Osteocyte (in vitro differentiated cells): ENCODE measurements around the gene CAP2. TPM values are rescaled to one million over a fixed set of nuclear protein-coding genes. Genes with fewer than 3 reads are reported as not detected.

ENCODE experiments used
- DNase-seq: peaks from one replicate; pipeline ENCODE4 v3.0.0; 2021; ENCODE audit warnings: mixed read lengths; ENCODE audit not compliant: unreplicated experiment; ENCODE audit errors: extremely low spot score
- H3K27ac Mint-ChIP-seq: one replicate; pipeline ENCODE4 v1.8.0; 2021; ENCODE audit warnings: mild to moderate bottlenecking, mixed read lengths; ENCODE audit not compliant: unreplicated experiment
- H3K27me3 Mint-ChIP-seq: one replicate; pipeline ENCODE4 v1.8.0; 2021; ENCODE audit warnings: mixed read lengths; ENCODE audit not compliant: unreplicated experiment
- H3K36me3 Mint-ChIP-seq: one replicate; pipeline ENCODE4 v1.8.0; 2021; ENCODE audit warnings: mixed read lengths; ENCODE audit not compliant: unreplicated experiment
- H3K4me1 Mint-ChIP-seq: one replicate; pipeline ENCODE4 v1.8.0; 2021; ENCODE audit warnings: mixed read lengths; ENCODE audit not compliant: unreplicated experiment
- H3K4me3 Mint-ChIP-seq: one replicate; pipeline ENCODE4 v1.8.0; 2021; ENCODE audit warnings: mild to moderate bottlenecking, moderate library complexity, mixed read lengths; ENCODE audit not compliant: unreplicated experiment
- H3K9me3 Mint-ChIP-seq: one replicate; pipeline ENCODE4 v1.8.0; 2021; ENCODE audit warnings: mixed read lengths; ENCODE audit not compliant: unreplicated experiment
- CTCF ChIP-seq: fragments of 200-600 bp; sonication (generic); IDR thresholded peaks from 2 replicates; pipeline ENCODE4 v1.5.0; 2021; ENCODE audit warnings: antibody characterized with exemption, mild to moderate bottlenecking, moderate library complexity
- total RNA-seq: library from RNA; stranded (reverse); gene quantifications from 2 replicates; pipeline ENCODE4 v1.2.1, GENCODE V29; 2021

Gene CAP2
- total RNA-seq, 1 donor from 2014 or later: 71.8 TPM

- peak overlapping the region; percentile 91 for H3K27ac Mint-ChIP-seq
- no peaks in the 10 kb centered on the region for H3K27me3 Mint-ChIP-seq
- H3K4me1 Mint-ChIP-seq: peaks cover 81% of the 10 kb centered on the region
- no peak for TF ChIP-seq CTCF
- H3K4me3 Mint-ChIP-seq: peak overlapping the region; percentile 46
- DNase-seq: no peak
- H3K9me3 Mint-ChIP-seq: no peaks in the 10 kb centered on the region
- H3K36me3 Mint-ChIP-seq: peaks cover 9% of the 10 kb centered on the region
Observed at GRCh38 chr6:17417817-17418216, 24.4 kb downstream of the CAP2 start.

DNA sequence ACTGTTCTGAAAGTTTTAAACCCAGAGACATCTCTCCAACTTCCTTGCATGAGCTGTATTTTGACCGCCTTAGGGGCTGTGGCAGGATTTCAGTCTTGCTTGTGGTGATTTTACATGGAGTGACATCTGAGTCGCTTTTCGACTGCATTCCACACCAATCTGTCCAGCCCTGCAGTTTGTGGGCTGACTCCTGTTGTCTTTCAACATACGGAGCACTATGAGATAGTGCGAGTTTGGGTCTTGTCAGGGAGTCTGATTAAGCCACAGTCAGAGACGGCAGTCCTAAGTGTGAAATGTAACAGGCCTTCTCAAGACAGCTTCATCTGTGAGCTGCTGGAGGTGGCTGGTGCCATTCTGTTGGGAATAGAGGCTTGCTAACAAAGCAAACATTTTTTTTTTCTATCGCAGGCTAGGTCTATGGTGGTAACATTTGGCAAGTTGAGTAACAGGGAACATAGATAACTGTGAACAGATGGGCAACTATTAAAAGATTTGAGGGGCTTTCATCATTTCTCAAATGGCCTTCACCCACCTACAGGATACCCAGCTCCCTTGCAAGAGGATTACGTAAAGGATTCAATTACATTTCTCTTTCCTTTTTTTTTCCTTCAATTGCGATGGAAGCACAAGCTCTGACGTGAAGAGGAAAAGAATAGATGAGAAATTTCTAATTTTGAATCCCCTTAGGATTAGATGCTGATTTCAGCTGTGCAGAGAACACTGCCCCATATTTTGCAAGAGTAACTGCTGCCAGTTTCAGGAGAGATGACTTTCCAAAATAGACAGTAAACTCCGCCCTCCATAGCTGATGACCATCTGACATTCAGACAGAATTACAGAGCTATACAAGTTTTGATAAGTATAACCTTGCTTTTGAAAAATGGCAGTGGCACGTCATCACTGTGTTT, 25.1 kb downstream of the CAP2 start:
- peaks cover 80% of the 10 kb centered on the region for H3K4me1 Mint-ChIP-seq
- H3K9me3 Mint-ChIP-seq: no peaks in the 10 kb centered on the region
- DNase-seq: no peak
- peak overlapping the region; percentile 91 for H3K27ac Mint-ChIP-seq
- H3K27me3 Mint-ChIP-seq: no peaks in the 10 kb centered on the region
- TF ChIP-seq CTCF: no peak
- peak overlapping the region; percentile 46 for H3K4me3 Mint-ChIP-seq
- peaks cover 12% of the 10 kb centered on the region for H3K36me3 Mint-ChIP-seq

DNA sequence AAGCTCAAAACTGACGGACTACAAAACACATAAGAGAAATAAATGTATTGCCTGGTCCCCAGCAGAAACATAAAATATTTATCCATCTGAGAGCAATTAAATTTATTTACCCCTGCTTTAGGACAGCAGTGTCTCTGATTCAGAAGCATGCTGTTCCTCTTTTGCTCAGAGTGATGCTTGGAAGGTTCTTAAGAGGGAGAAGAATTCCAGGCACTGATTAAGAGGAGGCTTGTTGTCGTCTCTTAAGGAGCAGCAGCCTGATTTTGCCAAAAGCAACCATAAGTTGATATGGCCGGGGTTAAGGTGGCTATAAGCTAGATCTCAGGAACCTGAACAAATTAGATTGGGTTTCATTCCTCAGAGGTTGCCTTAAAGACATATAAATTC, 25.8 kb downstream of the CAP2 start:
- H3K27ac Mint-ChIP-seq: peak overlapping the region; percentile 91
- peaks cover 77% of the 10 kb centered on the region for H3K4me1 Mint-ChIP-seq
- DNase-seq: no peak
- no peaks in the 10 kb centered on the region for H3K9me3 Mint-ChIP-seq
- peak overlapping the region; percentile 46 for H3K4me3 Mint-ChIP-seq
- no peak for TF ChIP-seq CTCF
- H3K27me3 Mint-ChIP-seq: no peaks in the 10 kb centered on the region
- peaks cover 12% of the 10 kb centered on the region for H3K36me3 Mint-ChIP-seq

DNA sequence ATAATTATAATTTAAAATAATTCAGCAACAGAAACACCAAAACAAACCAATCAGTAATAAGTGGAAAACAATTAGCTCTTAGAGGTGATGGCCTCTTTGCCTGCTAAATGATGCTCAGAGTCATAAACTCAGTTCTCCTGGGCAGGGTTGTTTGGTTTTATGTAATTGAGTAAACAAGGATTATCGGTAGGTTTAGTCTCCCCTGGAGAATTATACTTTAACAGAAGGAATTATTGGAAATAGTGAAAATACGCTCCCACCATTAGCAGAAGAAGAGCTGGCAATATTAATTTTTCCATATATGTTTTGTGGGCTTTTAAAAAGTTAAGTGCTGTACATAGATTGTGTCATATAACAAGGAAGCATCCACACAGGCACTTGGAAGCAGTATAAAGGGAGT, 27.0 kb downstream of the CAP2 start:
- Mint-ChIP-seq H3K4me3 (no peak overlapping the region), H3K27ac (peak overlapping the region; percentile 82), H3K27me3 (no peaks in the 10 kb centered on the region), H3K9me3 (no peaks in the 10 kb centered on the region), H3K4me1 (peaks cover 70% of the 10 kb centered on the region), H3K36me3 (peaks cover 21% of the 10 kb centered on the region)
- no peak for TF ChIP-seq CTCF
- DNase-seq: no peak

DNA sequence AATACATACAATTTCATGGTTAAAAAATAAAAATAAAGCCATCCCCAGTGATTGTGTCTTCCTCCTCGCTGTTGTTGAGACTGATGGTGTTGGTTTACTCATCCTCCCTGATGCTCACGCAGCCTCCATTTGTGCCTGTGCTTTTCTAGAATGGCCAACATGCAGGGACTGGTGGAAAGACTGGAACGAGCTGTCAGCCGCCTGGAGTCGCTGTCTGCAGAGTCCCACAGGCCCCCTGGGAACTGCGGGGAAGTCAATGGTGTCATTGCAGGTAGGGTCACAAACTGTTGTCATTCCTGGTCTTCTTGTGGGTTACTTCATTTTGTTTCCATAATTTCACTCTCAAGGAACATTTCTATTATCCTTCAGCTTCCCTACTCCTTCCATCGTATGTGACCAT, 28.0 kb downstream of the CAP2 start:
- Mint-ChIP-seq H3K4me1 (peaks cover 59% of the 10 kb centered on the region), H3K9me3 (no peaks in the 10 kb centered on the region), H3K36me3 (peaks cover 25% of the 10 kb centered on the region), H3K4me3 (no peak overlapping the region), H3K27me3 (no peaks in the 10 kb centered on the region), H3K27ac (peak overlapping the region; percentile 82)
- no peak for DNase-seq
- TF ChIP-seq CTCF: no peak
